GM12872 (cell line): Measurements from ENCODE around the gene RERE.

Experiments
- TF ChIP-seq, protein P1 (sequence below): IDR thresholded peaks from 3 replicates; pipeline ENCODE4 v1.5.1; 2011; ENCODE audit warnings: low read depth, mild to moderate bottlenecking, low read length, moderate library complexity; ENCODE audit not compliant: insufficient read depth

Gene RERE

DNA sequence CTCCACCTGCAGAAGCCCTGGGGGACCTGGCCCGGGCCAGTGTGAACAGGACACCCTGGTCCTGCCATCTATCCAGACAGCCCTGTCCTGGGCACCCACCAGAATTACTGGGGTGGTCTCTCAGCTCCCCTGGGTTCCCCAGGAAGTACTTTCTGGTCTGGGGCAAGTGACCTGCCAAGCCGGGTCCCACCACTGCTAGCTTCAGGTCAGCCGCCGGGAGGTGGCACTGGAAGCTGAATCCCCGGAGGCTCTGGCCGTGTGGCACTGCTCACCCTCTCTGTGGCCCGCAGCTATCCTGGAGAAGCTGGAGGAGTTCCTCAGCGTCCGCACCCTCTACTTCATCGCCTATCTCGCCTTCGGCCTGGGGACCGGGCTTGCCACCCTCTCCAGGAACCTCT is 478.2 kb downstream of the RERE start:
- TF ChIP-seq, protein P1, sequence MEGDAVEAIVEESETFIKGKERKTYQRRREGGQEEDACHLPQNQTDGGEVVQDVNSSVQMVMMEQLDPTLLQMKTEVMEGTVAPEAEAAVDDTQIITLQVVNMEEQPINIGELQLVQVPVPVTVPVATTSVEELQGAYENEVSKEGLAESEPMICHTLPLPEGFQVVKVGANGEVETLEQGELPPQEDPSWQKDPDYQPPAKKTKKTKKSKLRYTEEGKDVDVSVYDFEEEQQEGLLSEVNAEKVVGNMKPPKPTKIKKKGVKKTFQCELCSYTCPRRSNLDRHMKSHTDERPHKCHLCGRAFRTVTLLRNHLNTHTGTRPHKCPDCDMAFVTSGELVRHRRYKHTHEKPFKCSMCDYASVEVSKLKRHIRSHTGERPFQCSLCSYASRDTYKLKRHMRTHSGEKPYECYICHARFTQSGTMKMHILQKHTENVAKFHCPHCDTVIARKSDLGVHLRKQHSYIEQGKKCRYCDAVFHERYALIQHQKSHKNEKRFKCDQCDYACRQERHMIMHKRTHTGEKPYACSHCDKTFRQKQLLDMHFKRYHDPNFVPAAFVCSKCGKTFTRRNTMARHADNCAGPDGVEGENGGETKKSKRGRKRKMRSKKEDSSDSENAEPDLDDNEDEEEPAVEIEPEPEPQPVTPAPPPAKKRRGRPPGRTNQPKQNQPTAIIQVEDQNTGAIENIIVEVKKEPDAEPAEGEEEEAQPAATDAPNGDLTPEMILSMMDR, result no peak

DNA sequence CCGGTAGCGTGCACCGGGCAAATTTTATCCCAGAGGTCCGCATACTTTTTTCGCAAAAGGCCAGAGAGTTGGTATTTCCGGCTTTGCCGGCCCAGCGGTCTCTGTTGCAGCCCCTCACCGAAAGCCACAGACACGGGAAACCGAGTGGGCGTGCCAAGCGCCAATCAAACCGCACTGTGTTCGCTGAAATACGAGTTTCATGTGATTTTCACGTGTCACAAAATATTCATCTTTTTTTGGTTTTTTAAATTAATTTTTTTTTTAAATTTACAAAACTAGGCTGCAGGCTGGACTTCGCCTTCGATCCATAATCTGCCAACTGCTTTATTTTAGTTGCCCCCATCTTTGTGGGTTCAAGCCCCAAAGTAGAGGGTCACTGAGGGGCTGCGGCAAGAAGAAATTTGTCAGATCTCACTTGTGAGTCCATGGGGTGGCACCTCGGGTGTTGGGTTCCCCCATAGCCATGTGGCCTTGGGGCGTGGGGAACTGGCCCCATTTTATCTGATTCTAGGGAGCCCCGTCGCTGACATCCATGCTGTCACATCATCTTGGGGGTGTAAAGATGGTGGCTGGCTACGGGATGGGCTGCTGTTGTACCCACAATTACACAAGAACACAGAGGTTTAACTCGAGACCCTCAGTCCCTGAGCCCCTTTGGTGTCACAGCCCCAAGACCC is 478.8 kb downstream of the RERE start:
- TF ChIP-seq, protein P1, result no peak

DNA sequence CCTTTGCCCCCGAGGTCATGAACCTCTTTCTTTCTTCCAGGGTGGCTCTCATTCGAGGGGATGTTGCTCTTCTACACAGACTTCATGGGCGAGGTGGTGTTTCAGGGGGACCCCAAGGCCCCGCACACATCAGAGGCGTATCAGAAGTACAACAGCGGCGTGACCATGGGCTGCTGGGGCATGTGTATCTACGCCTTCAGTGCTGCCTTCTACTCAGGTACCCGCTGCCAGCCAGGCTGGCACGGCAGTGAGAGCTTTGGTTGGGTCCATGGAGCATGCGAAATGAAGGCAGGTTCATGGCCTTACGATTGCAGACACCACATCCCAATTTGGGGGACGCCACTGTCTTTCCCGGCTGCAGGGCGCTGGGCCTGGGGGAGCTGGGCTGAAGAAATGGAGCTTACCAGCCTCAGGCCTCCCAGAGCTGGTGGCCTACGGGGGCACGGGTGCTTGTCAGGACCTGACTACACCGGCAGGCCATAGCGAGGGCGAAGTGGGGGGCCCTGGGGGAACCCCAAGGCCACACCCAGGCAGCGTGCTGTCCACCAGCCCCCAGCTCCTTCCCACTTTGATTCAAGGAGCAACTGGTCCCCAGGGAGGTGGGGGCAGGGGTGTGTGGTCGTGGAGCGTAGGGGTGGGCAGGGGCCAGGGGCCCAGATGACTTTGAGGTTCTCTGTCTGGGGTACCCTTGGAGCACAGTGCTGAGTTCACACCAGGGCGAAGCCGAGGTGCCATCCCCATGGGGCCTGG is 479.5 kb downstream of the RERE start:
- TF ChIP-seq, protein P1, result no peak

DNA sequence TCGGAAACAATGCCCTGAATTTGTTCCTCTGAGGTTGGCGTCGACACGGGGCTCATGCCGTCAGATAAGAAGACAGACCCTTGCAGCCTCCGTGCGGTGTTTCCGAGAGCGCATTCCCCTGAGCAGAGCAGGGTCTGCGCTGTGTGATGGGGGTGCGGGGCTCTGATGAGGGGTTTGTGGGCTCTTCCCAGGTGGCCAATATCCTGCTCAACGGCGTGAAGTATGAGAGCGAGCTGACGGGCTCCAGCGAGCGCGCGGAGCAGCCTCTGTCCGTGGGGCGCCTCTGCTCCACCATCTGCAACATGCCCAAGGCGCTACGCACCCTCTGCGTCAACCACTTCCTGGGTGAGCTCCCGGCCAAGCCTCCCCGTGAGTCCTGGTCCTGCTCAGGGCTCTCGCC is 482.2 kb downstream of the RERE start:
- TF ChIP-seq, protein P1, result no peak

GRCh38 chr1:8334106-8334851 is 483.2 kb downstream of the RERE start:
- TF ChIP-seq, protein P1, result no peak

DNA sequence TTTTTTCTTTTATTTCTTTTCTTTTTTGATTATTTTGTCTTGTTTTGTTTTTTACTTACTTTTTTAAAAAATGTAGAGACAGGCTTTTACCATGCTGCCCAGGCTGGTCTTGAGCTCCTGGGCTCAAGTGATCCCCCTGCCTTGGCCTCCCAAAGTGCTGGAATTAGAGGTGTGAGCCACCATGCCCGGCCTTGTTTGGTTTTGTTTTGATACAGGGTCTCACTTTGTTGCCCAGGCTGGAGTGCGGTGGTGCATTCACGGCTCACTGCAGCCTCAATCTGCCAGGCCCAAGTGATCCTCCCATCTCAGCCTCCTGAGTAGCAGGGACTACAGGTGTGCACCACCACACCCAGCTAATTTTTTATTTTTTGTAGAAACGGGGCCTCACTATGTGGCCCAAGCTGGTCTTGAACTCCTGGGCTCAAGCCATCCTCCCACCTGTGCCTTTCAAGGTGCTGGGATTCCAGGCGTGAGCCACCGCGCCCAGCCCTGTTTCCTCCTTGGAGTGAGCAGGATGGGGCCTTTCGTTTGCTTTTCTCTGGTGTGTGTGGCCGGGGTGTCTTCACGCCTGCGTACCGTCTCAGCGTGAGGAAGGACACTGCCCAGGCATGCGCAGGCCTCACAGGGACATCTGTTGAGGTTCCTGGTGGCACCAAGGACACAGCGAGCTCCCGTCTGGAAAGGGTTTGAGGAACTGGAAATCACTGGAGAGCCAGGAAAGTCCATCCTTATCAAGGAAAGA is 484.0 kb downstream of the RERE start:
- TF ChIP-seq, protein P1, result no peak

GRCh38 chr1:8332806-8333205 is 484.6 kb downstream of the RERE start:
- TF ChIP-seq, protein P1, result no peak
